ENCODE measurements around the gene CDC37L1. TPM values are rescaled to one million over a fixed set of nuclear protein-coding genes. Genes with fewer than 3 reads are reported as not detected.

Gene CDC37L1
- total and polyA plus RNA-seq, 2 of the 8 experiments (the other 6 are each of a cell fraction or from before 2014, with no cell fraction given), result 4.6 to 23.8 TPM

DNA sequence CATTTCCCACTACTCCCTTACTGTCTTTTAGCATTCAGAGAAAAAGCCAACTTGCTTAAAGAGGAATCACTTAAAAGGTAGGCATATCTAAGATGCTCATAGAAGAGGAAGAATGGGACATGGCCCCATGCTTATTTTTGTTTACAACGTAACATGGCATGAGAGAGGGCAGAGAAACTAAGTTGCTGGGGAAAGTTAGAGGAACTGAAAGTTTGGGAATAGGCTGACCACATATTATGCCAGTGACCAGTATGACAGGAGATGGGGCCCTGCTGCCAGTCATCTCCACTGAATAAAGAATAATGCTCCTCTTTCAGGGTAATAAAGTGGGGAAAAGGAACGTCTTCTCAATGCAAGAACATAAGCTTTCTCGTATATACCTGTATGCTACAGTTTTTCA is 15.4 kb upstream of the CDC37L1 start:
- peaks cover 4 to 23% (median 9%) of the 10 kb centered on the region in 4 experiments for H3K4me1 ChIP-seq (replicated peaks in 1 of 4; ENCODE audit: control insufficient read depth in 3 of 4, insufficient read depth in 4 of 4, low read length in 3 of 4)
- no peak overlapping the region for H2BK20ac ChIP-seq (ENCODE audit: low read length)
- H2BK15ac ChIP-seq (ENCODE audit: low read length), result no peak overlapping the region
- peak overlapping the region; percentile 50 to 94; a peak in 3 of 4 replicates for H3K4me2 ChIP-seq (ENCODE audit: insufficient read depth in 1 of 2, low read depth in 2 of 2, low read length in 2 of 2)
- no peak overlapping the region for H2BK12ac ChIP-seq (ENCODE audit: low read depth, low read length)
- peaks cover 3 to 9% of the 10 kb centered on the region in 2 experiments; a peak in 2 of 4 replicates for H3K79me2 ChIP-seq (ENCODE audit: control insufficient read depth in 1 of 2, insufficient read depth in 2 of 2, low read length in 2 of 2)
- H3K9me3 ChIP-seq (ENCODE audit: insufficient read depth in 2 of 2, low read depth in 1 of 2, low read length in 1 of 2), result no peaks in the 10 kb centered on the region
- H3K27ac ChIP-seq (ENCODE audit: low read depth, low read length), result no peak overlapping the region
- WGBS, 2 experiments (ENCODE audit: extremely low coverage in 1 of 2, insufficient coverage in 1 of 2, insufficient read length in 1 of 2, insufficient replicate concordance in 2 of 2, low coverage in 1 of 2, low lambda C conversion rate in 2 of 2, missing lambda C conversion rate in 1 of 2), result 89% methylated on average over 3 of the region's 3 CpGs; no CpG with 5 or more reads in 1 of the 2 experiments
- H2BK120ac ChIP-seq (replicated peaks; ENCODE audit: low read depth, low read length), result no peak overlapping the region
- no peak overlapping the region for H2AK5ac ChIP-seq (ENCODE audit: low read depth, low read length)
- H4K5ac ChIP-seq (ENCODE audit: insufficient read length, low read depth, low read length), result no peak overlapping the region
- no peak overlapping the region for H3K14ac ChIP-seq (ENCODE audit: insufficient read length)
- H3K36me3 ChIP-seq (ENCODE audit: control insufficient read depth in 2 of 4, insufficient read depth in 4 of 4, low read length in 3 of 4), result no peaks in the 10 kb centered on the region
- H3K23me2 ChIP-seq (ENCODE audit: low read depth, low read length), result peaks cover 16% of the 10 kb centered on the region
- H2BK5ac ChIP-seq (ENCODE audit: low read depth, low read length), result no peak overlapping the region
- H4K91ac ChIP-seq (replicated peaks; ENCODE audit: insufficient read length, low read length), result no peak overlapping the region
- no peak overlapping the region for H3K18ac ChIP-seq (ENCODE audit: extremely low read depth, low read length)
- peaks cover 6% of the 10 kb centered on the region; the same call in 1 of the 2 replicates for H3K79me1 ChIP-seq (ENCODE audit: low read depth, low read length)
- H3K27me3 ChIP-seq (replicated peaks in 1 of 4; ENCODE audit: control insufficient read depth in 3 of 4, extremely low read depth in 1 of 4, insufficient read depth in 3 of 4, low read length in 3 of 4), result no peaks in the 10 kb centered on the region
- no peak overlapping the region for H3K23ac ChIP-seq (ENCODE audit: insufficient read length)
- H2AFZ ChIP-seq (ENCODE audit: low read length), result no peak overlapping the region
- H3K4me3 ChIP-seq (ENCODE audit: extremely low read depth in 1 of 4, insufficient read depth in 2 of 4, low read depth in 3 of 4, low read length in 4 of 4), result peak overlapping the region in 1 of 4 experiments; percentile 84; a peak in 2 of 8 replicates
- H4K8ac ChIP-seq (ENCODE audit: extremely low read depth, insufficient read depth, low read length), result no peak overlapping the region
- ChIA-PET POLR2A (ENCODE audit: partially characterized antibody) (interaction anchor here (2.8 to 3.3 kb wide), 2 partner anchors 13 to 15 kb away, joined by 8 to 12 read pairs; partner anchors contain the start of gene CDC37L1), CTCF (ENCODE audit: partially characterized antibody) (interaction anchor here (0.7 to 3.2 kb wide), 5 partner anchors 12 to 70 kb away, joined by 3 to 13 read pairs (median 7); partner anchors contain the start of gene CDC37L1)
- no peak overlapping the region for H3K9ac ChIP-seq (replicated peaks in 1 of 4; ENCODE audit: extremely low read depth in 1 of 4, low read depth in 3 of 4, low read length in 3 of 4)
- no peaks in the 10 kb centered on the region for H4K20me1 ChIP-seq (replicated peaks in 1 of 2; ENCODE audit: control insufficient read depth in 1 of 2, insufficient read depth in 2 of 2, low read length in 2 of 2)
- H3K56ac ChIP-seq (replicated peaks; ENCODE audit: insufficient read length, low read depth, low read length), result no peak overlapping the region
- DNase-seq (ENCODE audit: low read depth in 1 of 2, low spot score in 2 of 2) (no peak), FAIRE-seq (no peak)
- H3K4ac ChIP-seq (replicated peaks; ENCODE audit: insufficient read length, low read depth, low read length), result no peak overlapping the region
- TF ChIP-seq JUN (IDR thresholded peaks at IDR 0.05; ENCODE audit: low read depth, low read length) (no peak), CTBP2 (IDR thresholded peaks at IDR 0.05; ENCODE audit: borderline replicate concordance, insufficient read depth, insufficient read length, low read length) (no peak), RAD21 (IDR thresholded peaks at IDR 0.05 in 1 of 2, conservative IDR thresholded peaks at IDR 0.05 in 1 of 2; ENCODE audit: low read depth in 2 of 2, low read length in 2 of 2) (no peak), NANOG (IDR thresholded peaks at IDR 0.05; ENCODE audit: insufficient read depth, low read depth, low read length, poor library complexity, severe bottlenecking) (no peak), SIN3A (conservative IDR thresholded peaks at IDR 0.05 in 1 of 2, IDR thresholded peaks at IDR 0.05 in 1 of 2; ENCODE audit: low read depth in 1 of 2, low read length in 2 of 2) (no peak), TAF7 (optimal IDR thresholded peaks at IDR 0.05; ENCODE audit: borderline replicate concordance, low read depth, low read length) (no peak), RBBP5 (IDR thresholded peaks at IDR 0.05; ENCODE audit: borderline replicate concordance, low read depth, low read length) (no peak)
- TF ChIP-seq, protein P1, sequence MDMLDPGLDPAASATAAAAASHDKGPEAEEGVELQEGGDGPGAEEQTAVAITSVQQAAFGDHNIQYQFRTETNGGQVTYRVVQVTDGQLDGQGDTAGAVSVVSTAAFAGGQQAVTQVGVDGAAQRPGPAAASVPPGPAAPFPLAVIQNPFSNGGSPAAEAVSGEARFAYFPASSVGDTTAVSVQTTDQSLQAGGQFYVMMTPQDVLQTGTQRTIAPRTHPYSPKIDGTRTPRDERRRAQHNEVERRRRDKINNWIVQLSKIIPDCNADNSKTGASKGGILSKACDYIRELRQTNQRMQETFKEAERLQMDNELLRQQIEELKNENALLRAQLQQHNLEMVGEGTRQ (IDR thresholded peaks at IDR 0.05; ENCODE audit: low read length), result no peak
- TF ChIP-seq, protein P2, sequence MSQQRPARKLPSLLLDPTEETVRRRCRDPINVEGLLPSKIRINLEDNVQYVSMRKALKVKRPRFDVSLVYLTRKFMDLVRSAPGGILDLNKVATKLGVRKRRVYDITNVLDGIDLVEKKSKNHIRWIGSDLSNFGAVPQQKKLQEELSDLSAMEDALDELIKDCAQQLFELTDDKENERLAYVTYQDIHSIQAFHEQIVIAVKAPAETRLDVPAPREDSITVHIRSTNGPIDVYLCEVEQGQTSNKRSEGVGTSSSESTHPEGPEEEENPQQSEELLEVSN (IDR thresholded peaks at IDR 0.05), result no peak
- TF ChIP-seq, protein P3, sequence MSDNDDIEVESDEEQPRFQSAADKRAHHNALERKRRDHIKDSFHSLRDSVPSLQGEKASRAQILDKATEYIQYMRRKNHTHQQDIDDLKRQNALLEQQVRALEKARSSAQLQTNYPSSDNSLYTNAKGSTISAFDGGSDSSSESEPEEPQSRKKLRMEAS (IDR thresholded peaks at IDR 0.05), result no peak
